Neural cell (in vitro differentiated cells): ENCODE results near the gene LEP. TPM values are rescaled to one million over a fixed set of nuclear protein-coding genes. Genes with fewer than 3 reads are reported as not detected.

ENCODE experiments used
- H2AFZ ChIP-seq: fragments of 200-600, 300-800 bp; sonication (generic), shearing (Covaris generic); 2 replicates; pipeline ENCODE4 v1.6.0; 2014; ENCODE audit warnings: low read depth, mild to moderate bottlenecking, antibody characterized with exemption, low read length, moderate library complexity
- H3F3A ChIP-seq: fragments of 200-600 bp; shearing (Covaris generic); 2 replicates; pipeline ENCODE4 v1.6.1; 2016; ENCODE audit warnings: mild to moderate bottlenecking, moderate library complexity, mixed read lengths, antibody characterized with exemption, low read length; ENCODE audit not compliant: insufficient read depth, poor library complexity, severe bottlenecking
- H3K27ac ChIP-seq: fragments of 200-600, 300-800 bp; sonication (generic), shearing (Covaris generic); 2 replicates; pipeline ENCODE4 v1.5.1; 2014; ENCODE audit warnings: mild to moderate bottlenecking, low read length, moderate library complexity
- H3K27me3 ChIP-seq: fragments of 300-800, 200-600 bp; sonication (generic), shearing (Covaris generic); 2 replicates; pipeline ENCODE4 v1.6.0; 2014; ENCODE audit warnings: mild to moderate bottlenecking, low read depth, low read length, moderate library complexity; ENCODE audit not compliant: insufficient read depth
- H3K36me3 ChIP-seq: fragments of 300-800, 200-600 bp; sonication (generic), shearing (Covaris generic); 2 replicates; pipeline ENCODE4 v1.5.1; 2014; ENCODE audit warnings: mild to moderate bottlenecking, antibody characterized with exemption, low read length, moderate library complexity; ENCODE audit not compliant: insufficient read depth
- H3K4me2 ChIP-seq: fragments of 300-800, 200-600 bp; sonication (generic), shearing (Covaris generic); 2 replicates; pipeline ENCODE4 v1.6.0; 2014; ENCODE audit warnings: mild to moderate bottlenecking, low read length
- H3K4me3 ChIP-seq: fragments of 300-800, 200-600 bp; sonication (generic), shearing (Covaris generic); 2 replicates; pipeline ENCODE4 v1.5.1; 2014; ENCODE audit warnings: mild to moderate bottlenecking, low read length, moderate library complexity
- H3K79me2 ChIP-seq: fragments of 200-600 bp; shearing (Covaris generic); replicated peaks from 2 replicates; pipeline ENCODE4 v1.6.0; 2014; ENCODE audit warnings: mild to moderate bottlenecking, low read length, moderate library complexity; ENCODE audit not compliant: insufficient read depth
- H3K9ac ChIP-seq: fragments of 300-800, 200-600 bp; sonication (generic), shearing (Covaris generic); 2 replicates; pipeline ENCODE4 v1.6.1; 2016; ENCODE audit warnings: mild to moderate bottlenecking, low read length, mixed read lengths
- H3K9me2 ChIP-seq: fragments of 200-600 bp; shearing (Covaris generic); 2 replicates; pipeline ENCODE4 v1.6.1; 2016; ENCODE audit warnings: mild to moderate bottlenecking, low read length, mixed read lengths; ENCODE audit not compliant: insufficient read depth
- H3K9me3 ChIP-seq: fragments of 200-600, 300-800 bp; sonication (generic), shearing (Covaris generic); 2 replicates; pipeline ENCODE4 v1.6.1; 2016; ENCODE audit warnings: mild to moderate bottlenecking, mixed run types, low read length, moderate library complexity, mixed read lengths
- H4K20me1 ChIP-seq: fragments of 200-600 bp; shearing (Covaris generic); 2 replicates; pipeline ENCODE4 v1.6.1; 2016; ENCODE audit warnings: mild to moderate bottlenecking, mixed run types; ENCODE audit not compliant: insufficient read depth
- EP300 ChIP-seq: fragments of 450-650 bp; conservative IDR thresholded peaks from 2 replicates; pipeline ENCODE4 v1.6.1; 2014; ENCODE audit warnings: antibody characterized with exemption, mild to moderate bottlenecking, moderate library complexity; ENCODE audit not compliant: poor library complexity, severe bottlenecking
- EZH2 ChIP-seq: fragments of 200-600, 300-800 bp; shearing (Covaris generic), sonication (generic); IDR thresholded peaks from 2 replicates; pipeline ENCODE4 v1.6.1; 2014; ENCODE audit warnings: antibody characterized with exemption, low read length, borderline replicate concordance, mild to moderate bottlenecking; ENCODE audit not compliant: insufficient read depth, poor library complexity, severe bottlenecking
- MXI1 ChIP-seq: fragments of 450-650 bp; conservative IDR thresholded peaks from 2 replicates; pipeline ENCODE4 v1.6.1; 2014; ENCODE audit warnings: antibody characterized with exemption, mild to moderate bottlenecking; ENCODE audit not compliant: poor library complexity, severe bottlenecking
- POLR2AphosphoS5 ChIP-seq: IDR thresholded peaks from 2 replicates; pipeline ENCODE4 v1.6.1; 2012
- RAD21 ChIP-seq: fragments of 450-650 bp; conservative IDR thresholded peaks from 2 replicates; pipeline ENCODE4 v1.6.1; 2014; ENCODE audit warnings: antibody characterized with exemption, mild to moderate bottlenecking, moderate library complexity
- SMC3 ChIP-seq: fragments of 450-650 bp; conservative IDR thresholded peaks from 2 replicates; pipeline ENCODE4 v1.6.1; 2014; ENCODE audit warnings: antibody characterized with exemption, mild to moderate bottlenecking, moderate library complexity; ENCODE audit not compliant: poor library complexity
- TAF1 ChIP-seq: IDR thresholded peaks from 2 replicates; pipeline ENCODE4 v1.6.1; 2012; ENCODE audit warnings: low read depth
- polyA plus RNA-seq: library from polyadenylated mRNA; depleted of rRNA; stranded (reverse); fragments of >200 nt; gene quantifications from 2 replicates; pipeline ENCODE4 v1.2.3, GENCODE V29; 2014
- TF ChIP-seq, protein P1 (sequence below): IDR thresholded peaks from 2 replicates; pipeline ENCODE4 v1.6.1; 2012; ENCODE audit warnings: borderline replicate concordance
- TF ChIP-seq, protein P2 (sequence below): fragments of 450-650 bp; IDR thresholded peaks from 2 replicates; pipeline ENCODE4 v1.5.1; 2014; ENCODE audit warnings: antibody characterized with exemption, mild to moderate bottlenecking, moderate library complexity; ENCODE audit not compliant: poor library complexity, severe bottlenecking

LEP gene
- polyA plus RNA-seq, 1 donor from 2014 or later, result not detected

DNA sequence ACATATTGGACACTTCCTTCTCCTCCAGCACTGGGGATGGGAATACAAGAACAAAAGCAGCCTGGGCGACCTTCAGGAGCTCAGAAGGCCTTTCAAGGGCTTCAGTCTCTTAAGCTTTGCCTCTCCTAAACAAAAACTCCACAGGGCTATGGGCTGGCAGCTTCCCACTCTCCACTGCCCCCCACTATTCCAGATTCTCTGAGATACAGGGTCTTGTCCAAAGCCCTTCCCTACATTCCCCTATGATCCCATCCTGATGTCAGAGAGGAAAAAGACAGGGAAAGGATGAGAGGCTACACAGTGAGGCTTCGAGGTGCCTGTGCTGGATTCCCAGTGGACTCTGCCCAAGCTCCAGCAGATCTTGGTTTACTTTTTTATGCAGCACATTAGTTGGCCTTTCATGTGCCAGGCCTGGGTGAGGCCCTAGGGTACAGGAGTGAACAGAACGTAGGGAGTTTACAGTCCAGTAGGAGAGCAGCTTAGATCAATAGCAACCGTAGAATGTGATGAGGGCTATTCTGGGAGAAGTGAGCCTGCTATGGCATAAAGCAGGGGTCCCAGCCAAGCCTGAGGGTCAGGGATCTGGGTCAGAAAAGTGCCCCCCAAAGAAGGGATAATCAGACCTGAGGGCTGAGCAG, 33.3 kb downstream of the LEP start:
- Histone ChIP-seq H3K79me2 (no peaks in the 10 kb centered on the region), H3K27ac (no peak overlapping the region), H3K4me2 (no peak overlapping the region), H3K4me3 (no peak overlapping the region), H2AFZ (no peak overlapping the region), H4K20me1 (no peaks in the 10 kb centered on the region), H3K9me3 (no peaks in the 10 kb centered on the region), H3K27me3 (no peaks in the 10 kb centered on the region), H3K9ac (no peak overlapping the region), H3K9me2 (no peaks in the 10 kb centered on the region), H3F3A (no peaks in the 10 kb centered on the region), H3K36me3 (no peaks in the 10 kb centered on the region)
- TF ChIP-seq EP300 (no peak), SMC3 (no peak), TAF1 (no peak), MXI1 (no peak), EZH2 (no peak), POLR2AphosphoS5 (no peak), RAD21 (no peak)
- TF ChIP-seq, protein P1, sequence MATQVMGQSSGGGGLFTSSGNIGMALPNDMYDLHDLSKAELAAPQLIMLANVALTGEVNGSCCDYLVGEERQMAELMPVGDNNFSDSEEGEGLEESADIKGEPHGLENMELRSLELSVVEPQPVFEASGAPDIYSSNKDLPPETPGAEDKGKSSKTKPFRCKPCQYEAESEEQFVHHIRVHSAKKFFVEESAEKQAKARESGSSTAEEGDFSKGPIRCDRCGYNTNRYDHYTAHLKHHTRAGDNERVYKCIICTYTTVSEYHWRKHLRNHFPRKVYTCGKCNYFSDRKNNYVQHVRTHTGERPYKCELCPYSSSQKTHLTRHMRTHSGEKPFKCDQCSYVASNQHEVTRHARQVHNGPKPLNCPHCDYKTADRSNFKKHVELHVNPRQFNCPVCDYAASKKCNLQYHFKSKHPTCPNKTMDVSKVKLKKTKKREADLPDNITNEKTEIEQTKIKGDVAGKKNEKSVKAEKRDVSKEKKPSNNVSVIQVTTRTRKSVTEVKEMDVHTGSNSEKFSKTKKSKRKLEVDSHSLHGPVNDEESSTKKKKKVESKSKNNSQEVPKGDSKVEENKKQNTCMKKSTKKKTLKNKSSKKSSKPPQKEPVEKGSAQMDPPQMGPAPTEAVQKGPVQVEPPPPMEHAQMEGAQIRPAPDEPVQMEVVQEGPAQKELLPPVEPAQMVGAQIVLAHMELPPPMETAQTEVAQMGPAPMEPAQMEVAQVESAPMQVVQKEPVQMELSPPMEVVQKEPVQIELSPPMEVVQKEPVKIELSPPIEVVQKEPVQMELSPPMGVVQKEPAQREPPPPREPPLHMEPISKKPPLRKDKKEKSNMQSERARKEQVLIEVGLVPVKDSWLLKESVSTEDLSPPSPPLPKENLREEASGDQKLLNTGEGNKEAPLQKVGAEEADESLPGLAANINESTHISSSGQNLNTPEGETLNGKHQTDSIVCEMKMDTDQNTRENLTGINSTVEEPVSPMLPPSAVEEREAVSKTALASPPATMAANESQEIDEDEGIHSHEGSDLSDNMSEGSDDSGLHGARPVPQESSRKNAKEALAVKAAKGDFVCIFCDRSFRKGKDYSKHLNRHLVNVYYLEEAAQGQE, result no peak
- TF ChIP-seq, protein P2, sequence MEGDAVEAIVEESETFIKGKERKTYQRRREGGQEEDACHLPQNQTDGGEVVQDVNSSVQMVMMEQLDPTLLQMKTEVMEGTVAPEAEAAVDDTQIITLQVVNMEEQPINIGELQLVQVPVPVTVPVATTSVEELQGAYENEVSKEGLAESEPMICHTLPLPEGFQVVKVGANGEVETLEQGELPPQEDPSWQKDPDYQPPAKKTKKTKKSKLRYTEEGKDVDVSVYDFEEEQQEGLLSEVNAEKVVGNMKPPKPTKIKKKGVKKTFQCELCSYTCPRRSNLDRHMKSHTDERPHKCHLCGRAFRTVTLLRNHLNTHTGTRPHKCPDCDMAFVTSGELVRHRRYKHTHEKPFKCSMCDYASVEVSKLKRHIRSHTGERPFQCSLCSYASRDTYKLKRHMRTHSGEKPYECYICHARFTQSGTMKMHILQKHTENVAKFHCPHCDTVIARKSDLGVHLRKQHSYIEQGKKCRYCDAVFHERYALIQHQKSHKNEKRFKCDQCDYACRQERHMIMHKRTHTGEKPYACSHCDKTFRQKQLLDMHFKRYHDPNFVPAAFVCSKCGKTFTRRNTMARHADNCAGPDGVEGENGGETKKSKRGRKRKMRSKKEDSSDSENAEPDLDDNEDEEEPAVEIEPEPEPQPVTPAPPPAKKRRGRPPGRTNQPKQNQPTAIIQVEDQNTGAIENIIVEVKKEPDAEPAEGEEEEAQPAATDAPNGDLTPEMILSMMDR, result no peak

DNA sequence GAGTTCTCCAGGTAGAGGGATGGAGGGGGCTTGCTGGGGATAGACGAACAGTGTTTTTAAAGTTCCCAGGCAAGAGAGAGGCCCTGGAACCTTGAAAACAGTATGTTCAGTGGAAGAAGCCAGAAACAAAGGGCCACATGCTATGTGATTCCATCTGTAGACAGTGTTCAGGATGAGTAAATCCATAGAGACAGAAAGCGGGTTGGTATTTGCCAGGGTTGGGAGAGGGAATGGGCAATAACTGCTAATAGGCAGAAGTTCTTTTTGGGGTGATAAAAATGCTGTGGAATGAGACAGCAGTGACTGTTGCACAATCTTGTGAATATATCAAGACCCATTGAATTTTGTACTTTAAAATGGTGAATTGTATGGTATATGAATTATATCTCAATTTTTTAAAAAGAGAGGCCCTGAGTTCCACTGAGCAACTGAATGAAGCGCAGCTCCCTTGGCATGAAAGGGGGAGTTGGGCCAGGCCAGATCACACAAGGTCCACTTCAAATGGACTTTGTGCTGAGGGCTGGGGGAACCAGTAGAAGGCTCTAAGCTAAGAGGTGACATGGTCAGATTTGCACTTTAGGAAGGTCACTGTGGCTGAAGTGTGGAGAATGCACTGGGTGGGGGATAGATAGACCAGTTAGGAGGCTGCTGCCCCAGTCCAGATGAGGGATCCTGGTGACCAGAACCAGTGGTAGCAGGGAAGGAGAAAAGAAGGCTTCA, 34.0 kb downstream of the LEP start:
- H4K20me1 ChIP-seq, result no peaks in the 10 kb centered on the region
- H3K9me2 ChIP-seq, result no peaks in the 10 kb centered on the region
- H3K4me2 ChIP-seq, result no peak overlapping the region
- no peaks in the 10 kb centered on the region for H3K36me3 ChIP-seq
- no peaks in the 10 kb centered on the region for H3K9me3 ChIP-seq
- no peak overlapping the region for H3K9ac ChIP-seq
- H3F3A ChIP-seq, result no peaks in the 10 kb centered on the region
- H2AFZ ChIP-seq, result no peak overlapping the region
- H3K27me3 ChIP-seq, result no peaks in the 10 kb centered on the region
- no peak overlapping the region for H3K27ac ChIP-seq
- no peaks in the 10 kb centered on the region for H3K79me2 ChIP-seq
- H3K4me3 ChIP-seq, result no peak overlapping the region
- no peak for TF ChIP-seq EZH2
- TF ChIP-seq, protein P1, result no peak
- TF ChIP-seq RAD21, result no peak
- TF ChIP-seq POLR2AphosphoS5, result no peak
- TF ChIP-seq EP300, result no peak
- TF ChIP-seq TAF1, result no peak
- no peak for TF ChIP-seq SMC3
- TF ChIP-seq, protein P2, result no peak
- no peak for TF ChIP-seq MXI1
